Fibroblast of lung (primary cell): ENCODE results near the gene UTS2B. TPM values are rescaled to one million over a fixed set of nuclear protein-coding genes. Genes with fewer than 3 reads are reported as not detected.

ENCODE experiments used
- DNase-seq, 2 donors: peaks; one replicate each; pipeline versions ENCODE4 v3.0.0 to v3.0.0-alpha.2; 2010; ENCODE audit warnings: low read depth in 2 of 2
- H2AFZ ChIP-seq: 2 replicates; pipeline ENCODE4 v1.5.1; 2012; ENCODE audit warnings: low read length, control low read depth, inconsistent platforms
- H3K27ac ChIP-seq: 2 replicates; pipeline ENCODE4 v1.5.1; 2011; ENCODE audit warnings: low read length, control low read depth; ENCODE audit not compliant: insufficient read depth
- H3K27me3 ChIP-seq: 2 replicates; pipeline ENCODE4 v1.5.1; 2011; ENCODE audit warnings: mild to moderate bottlenecking, low read length; ENCODE audit not compliant: control insufficient read depth, insufficient read depth
- H3K36me3 ChIP-seq: 2 replicates; pipeline ENCODE4 v1.5.1; 2011; ENCODE audit warnings: low read length; ENCODE audit not compliant: control insufficient read depth, insufficient read depth
- H3K4me1 ChIP-seq: 2 replicates; pipeline ENCODE4 v1.5.1; 2011; ENCODE audit warnings: low read length; ENCODE audit not compliant: control insufficient read depth, insufficient read depth; ENCODE audit errors: extremely low read depth
- H3K4me2 ChIP-seq: 2 replicates; pipeline ENCODE4 v1.5.1; 2011; ENCODE audit warnings: low read length, control low read depth; ENCODE audit not compliant: insufficient read depth; ENCODE audit errors: extremely low read depth
- H3K4me3 ChIP-seq, 4 experiments: fragments of 200-600 bp in 1 of 4; sonication (generic) in 1 of 4; replicated peaks in 1 of 4; 2 replicates each; pipeline ENCODE4 v1.5.1; 2011 to 2016; ENCODE audit warnings: low read length in 4 of 4, low read depth in 3 of 4, mild to moderate bottlenecking in 3 of 4, control low read depth in 2 of 4, inconsistent platforms in 1 of 4, mixed read lengths in 1 of 4; ENCODE audit not compliant: insufficient read depth in 1 of 4; ENCODE audit errors: control extremely low read depth in 1 of 4
- H3K79me2 ChIP-seq: 2 replicates; pipeline ENCODE4 v1.5.1; 2012; ENCODE audit warnings: mild to moderate bottlenecking, low read length, inconsistent platforms; ENCODE audit not compliant: control insufficient read depth, insufficient read depth
- H3K9ac ChIP-seq: 2 replicates; pipeline ENCODE4 v1.5.1; 2011; ENCODE audit warnings: mild to moderate bottlenecking, low read length, control low read depth; ENCODE audit not compliant: insufficient read depth
- H3K9me3 ChIP-seq: 2 replicates; pipeline ENCODE4 v1.5.1; 2012; ENCODE audit warnings: low read depth, low read length; ENCODE audit not compliant: control insufficient read depth, insufficient read depth
- H4K20me1 ChIP-seq: 2 replicates; pipeline ENCODE4 v1.5.1; 2011; ENCODE audit warnings: low read length; ENCODE audit not compliant: control insufficient read depth, insufficient read depth; ENCODE audit errors: extremely low read depth
- EZH2 ChIP-seq: IDR thresholded peaks from 2 replicates; pipeline ENCODE4 v1.5.1; 2012; ENCODE audit warnings: low read length, control low read depth, mild to moderate bottlenecking; ENCODE audit errors: missing control alignments
- polyA plus RNA-seq, 2 donors: library from polyadenylated mRNA; depleted of rRNA in 1 of 2; stranded (reverse) in 1 of 2; unstranded in 1 of 2; fragments of >200 nt; gene quantifications; 2 replicates each; pipeline ENCODE4 v1.2.1, GENCODE V29; 2011 to 2012; ENCODE audit warnings: missing spikeins in 1 of 2
- total RNA-seq: library from RNA; depleted of rRNA; stranded (reverse); fragments of >200 nt; gene quantifications from 2 replicates; pipeline ENCODE4 v1.2.1, GENCODE V29; 2014
- TF ChIP-seq, protein P1 (sequence below), 2 donors: IDR thresholded peaks in 1 of 2; conservative IDR thresholded peaks in 1 of 2; 1 replicate in 1 of 2; 2 replicates in 1 of 2; pipeline ENCODE4 v1.5.1; 2011 to 2012; ENCODE audit warnings: low read length in 2 of 2, control low read depth in 1 of 2, inconsistent platforms in 1 of 2, low read depth in 1 of 2, mild to moderate bottlenecking in 1 of 2

UTS2B gene
- total and polyA plus RNA-seq, 2 donors (not counting 1 experiment from before 2014, with no cell fraction given) = 0.99 to 1.3 TPM

GRCh38 chr3:191292243-191293015 is 37.9 kb downstream of the UTS2B start:
- H3K9me3 ChIP-seq = no peaks in the 10 kb centered on the region
- no peaks in the 10 kb centered on the region for H4K20me1 ChIP-seq
- no peak overlapping the region for H2AFZ ChIP-seq
- H3K27ac ChIP-seq = no peak overlapping the region
- H3K4me2 ChIP-seq = no peak overlapping the region
- H3K27me3 ChIP-seq = no peaks in the 10 kb centered on the region
- no peak for TF ChIP-seq EZH2
- TF ChIP-seq, protein P1, sequence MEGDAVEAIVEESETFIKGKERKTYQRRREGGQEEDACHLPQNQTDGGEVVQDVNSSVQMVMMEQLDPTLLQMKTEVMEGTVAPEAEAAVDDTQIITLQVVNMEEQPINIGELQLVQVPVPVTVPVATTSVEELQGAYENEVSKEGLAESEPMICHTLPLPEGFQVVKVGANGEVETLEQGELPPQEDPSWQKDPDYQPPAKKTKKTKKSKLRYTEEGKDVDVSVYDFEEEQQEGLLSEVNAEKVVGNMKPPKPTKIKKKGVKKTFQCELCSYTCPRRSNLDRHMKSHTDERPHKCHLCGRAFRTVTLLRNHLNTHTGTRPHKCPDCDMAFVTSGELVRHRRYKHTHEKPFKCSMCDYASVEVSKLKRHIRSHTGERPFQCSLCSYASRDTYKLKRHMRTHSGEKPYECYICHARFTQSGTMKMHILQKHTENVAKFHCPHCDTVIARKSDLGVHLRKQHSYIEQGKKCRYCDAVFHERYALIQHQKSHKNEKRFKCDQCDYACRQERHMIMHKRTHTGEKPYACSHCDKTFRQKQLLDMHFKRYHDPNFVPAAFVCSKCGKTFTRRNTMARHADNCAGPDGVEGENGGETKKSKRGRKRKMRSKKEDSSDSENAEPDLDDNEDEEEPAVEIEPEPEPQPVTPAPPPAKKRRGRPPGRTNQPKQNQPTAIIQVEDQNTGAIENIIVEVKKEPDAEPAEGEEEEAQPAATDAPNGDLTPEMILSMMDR (conservative IDR thresholded peaks at IDR 0.05 in 1 of 2, IDR thresholded peaks at IDR 0.05 in 1 of 2; ENCODE audit: low read depth in 1 of 2, low read length in 2 of 2) = no peak
- H3K4me1 ChIP-seq = no peaks in the 10 kb centered on the region
- H3K36me3 ChIP-seq = no peaks in the 10 kb centered on the region
- no peaks in the 10 kb centered on the region for H3K79me2 ChIP-seq
- no peak for DNase-seq
- no peak overlapping the region for H3K9ac ChIP-seq
- H3K4me3 ChIP-seq = no peak overlapping the region

GRCh38 chr3:191290311-191291025 is 39.9 kb downstream of the UTS2B start:
- peak overlapping the region; percentile 64 for H3K4me2 ChIP-seq
- no peaks in the 10 kb centered on the region for H4K20me1 ChIP-seq
- no peaks in the 10 kb centered on the region for H3K79me2 ChIP-seq
- H3K36me3 ChIP-seq = no peaks in the 10 kb centered on the region
- H3K27me3 ChIP-seq = no peaks in the 10 kb centered on the region
- peak; percentile 2 to 20 for DNase-seq
- peak overlapping the region; percentile 23 for H2AFZ ChIP-seq
- TF ChIP-seq, protein P1 (conservative IDR thresholded peaks at IDR 0.05 in 1 of 2, IDR thresholded peaks at IDR 0.05 in 1 of 2; ENCODE audit: low read depth in 1 of 2, low read length in 2 of 2) = no peak
- TF ChIP-seq EZH2 = no peak
- no peaks in the 10 kb centered on the region for H3K9me3 ChIP-seq
- no peak overlapping the region for H3K9ac ChIP-seq
- H3K4me3 ChIP-seq = no peak overlapping the region
- no peaks in the 10 kb centered on the region for H3K4me1 ChIP-seq
- no peak overlapping the region for H3K27ac ChIP-seq

- Histone ChIP-seq H3K9me3 (no peaks in the 10 kb centered on the region), H3K36me3 (no peaks in the 10 kb centered on the region), H3K4me3 (no peak overlapping the region), H3K79me2 (no peaks in the 10 kb centered on the region), H3K4me2 (no peak overlapping the region), H4K20me1 (no peaks in the 10 kb centered on the region), H2AFZ (no peak overlapping the region), H3K9ac (no peak overlapping the region), H3K4me1 (no peaks in the 10 kb centered on the region), H3K27me3 (no peaks in the 10 kb centered on the region), H3K27ac (no peak overlapping the region)
- TF ChIP-seq, protein P1 (conservative IDR thresholded peaks at IDR 0.05 in 1 of 2, IDR thresholded peaks at IDR 0.05 in 1 of 2; ENCODE audit: low read depth in 1 of 2, low read length in 2 of 2) = no peak
- no peak for TF ChIP-seq EZH2
- DNase-seq = no peak
Measured at GRCh38 chr3:191283400-191283799, 46.9 kb downstream of the UTS2B start.
